ENCODE results near the gene BCL7A.

BCL7A gene

DNA sequence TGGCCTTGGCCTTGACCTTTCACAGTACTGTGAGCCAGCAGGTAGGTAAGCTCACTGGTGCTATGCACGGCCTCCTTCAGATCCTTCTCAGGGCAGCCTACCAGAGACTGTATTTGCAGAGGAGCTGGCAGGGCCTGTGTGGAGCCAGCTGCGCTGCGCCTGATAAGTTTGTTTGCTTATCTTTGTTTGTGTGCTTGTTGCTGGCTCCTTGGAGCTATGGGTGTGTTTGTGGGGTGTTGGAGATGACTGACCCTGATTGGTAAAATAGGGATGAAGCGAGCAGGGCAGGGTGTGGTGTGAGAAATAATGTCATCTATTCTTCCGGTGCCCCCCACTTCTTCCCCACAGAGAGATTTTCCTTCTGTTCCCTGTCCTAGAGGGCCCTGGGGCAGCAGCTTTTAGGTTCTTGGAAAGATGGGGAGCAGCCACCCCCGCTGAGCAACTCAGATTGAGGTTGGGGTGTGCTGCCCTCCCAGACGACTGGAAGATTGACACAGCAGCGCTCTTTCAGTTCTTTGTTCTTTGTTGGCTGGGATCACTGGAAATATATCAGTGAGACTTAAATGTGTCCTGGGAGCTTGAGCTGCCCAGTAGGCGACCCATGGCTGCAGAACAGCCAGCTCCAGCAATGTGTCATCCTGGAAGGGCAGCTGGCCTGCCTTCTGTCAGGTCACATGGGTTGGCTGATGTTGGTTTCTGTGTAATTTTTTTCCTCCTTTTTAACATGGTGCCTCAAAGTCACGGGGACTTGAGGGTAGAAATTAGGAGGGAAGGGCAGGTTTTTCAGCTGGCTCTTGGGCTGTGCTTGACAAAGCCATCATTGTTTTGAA, 76.5 kb downstream of the BCL7A start:
- H3K36me3 ChIP-seq (replicated peaks; ENCODE audit: insufficient read depth, low read length) = no peaks in the 10 kb centered on the region
- H3K27ac ChIP-seq (ENCODE audit: low read length) = no peak overlapping the region
- no peak overlapping the region for H2AFZ ChIP-seq (ENCODE audit: low read length)
- no peak overlapping the region for H3K9ac ChIP-seq (ENCODE audit: low read length)
- no peaks in the 10 kb centered on the region for H3K27me3 ChIP-seq (replicated peaks; ENCODE audit: insufficient read depth, low read length)
- H3K9me3 ChIP-seq (replicated peaks; ENCODE audit: insufficient read depth, low read length) = no peaks in the 10 kb centered on the region
- no peaks in the 10 kb centered on the region for H3F3A ChIP-seq (ENCODE audit: insufficient read depth, low read length)
- no peak for DNase-seq
- no peaks in the 10 kb centered on the region for H3K4me1 ChIP-seq (ENCODE audit: low read length)
- H4K20me1 ChIP-seq (ENCODE audit: insufficient read depth, low read length) = no peaks in the 10 kb centered on the region; the same call in 1 of the 2 replicates
- H3K79me2 ChIP-seq (ENCODE audit: low read length) = peaks cover 89% of the 10 kb centered on the region
- TF ChIP-seq EZH2phosphoT487 (IDR thresholded peaks at IDR 0.05; ENCODE audit: low read length) = no peak
- TF ChIP-seq EZH2 (optimal IDR thresholded peaks at IDR 0.05; ENCODE audit: low read depth, low read length) = no peak
- TF ChIP-seq, protein P1, sequence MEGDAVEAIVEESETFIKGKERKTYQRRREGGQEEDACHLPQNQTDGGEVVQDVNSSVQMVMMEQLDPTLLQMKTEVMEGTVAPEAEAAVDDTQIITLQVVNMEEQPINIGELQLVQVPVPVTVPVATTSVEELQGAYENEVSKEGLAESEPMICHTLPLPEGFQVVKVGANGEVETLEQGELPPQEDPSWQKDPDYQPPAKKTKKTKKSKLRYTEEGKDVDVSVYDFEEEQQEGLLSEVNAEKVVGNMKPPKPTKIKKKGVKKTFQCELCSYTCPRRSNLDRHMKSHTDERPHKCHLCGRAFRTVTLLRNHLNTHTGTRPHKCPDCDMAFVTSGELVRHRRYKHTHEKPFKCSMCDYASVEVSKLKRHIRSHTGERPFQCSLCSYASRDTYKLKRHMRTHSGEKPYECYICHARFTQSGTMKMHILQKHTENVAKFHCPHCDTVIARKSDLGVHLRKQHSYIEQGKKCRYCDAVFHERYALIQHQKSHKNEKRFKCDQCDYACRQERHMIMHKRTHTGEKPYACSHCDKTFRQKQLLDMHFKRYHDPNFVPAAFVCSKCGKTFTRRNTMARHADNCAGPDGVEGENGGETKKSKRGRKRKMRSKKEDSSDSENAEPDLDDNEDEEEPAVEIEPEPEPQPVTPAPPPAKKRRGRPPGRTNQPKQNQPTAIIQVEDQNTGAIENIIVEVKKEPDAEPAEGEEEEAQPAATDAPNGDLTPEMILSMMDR (IDR thresholded peaks at IDR 0.05; ENCODE audit: low read length) = no peak
- no peaks in the 10 kb centered on the region for H3K9me2 ChIP-seq (replicated peaks; ENCODE audit: insufficient read depth, low read length)
- no peak overlapping the region for H3K4me3 ChIP-seq (ENCODE audit: low read length)
- H3K4me2 ChIP-seq (ENCODE audit: low read depth, low read length) = no peak overlapping the region

DNA sequence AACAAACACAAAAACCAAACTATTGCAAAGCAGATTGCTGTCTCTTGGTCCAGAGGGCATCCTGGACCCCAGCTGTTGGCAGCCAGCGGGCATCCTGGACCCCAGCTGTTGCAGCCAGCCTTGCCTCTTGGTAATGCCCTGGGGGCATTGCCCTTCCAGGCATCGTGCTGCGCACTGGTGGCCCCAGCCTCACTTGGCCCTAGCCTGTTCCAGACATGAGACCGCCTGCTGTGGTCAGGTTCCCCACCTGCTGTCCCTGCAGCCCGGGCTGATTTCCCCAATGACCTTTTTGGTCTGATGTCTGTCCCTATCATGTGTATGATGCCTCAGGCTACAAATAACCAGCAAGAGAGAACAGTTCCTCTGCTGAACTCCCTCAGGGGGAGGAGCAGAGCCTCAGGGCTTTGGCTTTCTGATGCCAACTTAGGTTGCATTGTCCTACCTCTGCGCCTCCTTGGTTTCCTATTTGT, 77.6 kb downstream of the BCL7A start:
- DNase-seq = no peak
- Histone ChIP-seq H3K27me3 (replicated peaks; ENCODE audit: insufficient read depth, low read length) (no peaks in the 10 kb centered on the region), H3K9ac (ENCODE audit: low read length) (no peak overlapping the region), H3K79me2 (ENCODE audit: low read length) (peaks cover 85% of the 10 kb centered on the region), H2AFZ (ENCODE audit: low read length) (no peak overlapping the region), H3K27ac (ENCODE audit: low read length) (no peak overlapping the region), H4K20me1 (ENCODE audit: insufficient read depth, low read length) (no peaks in the 10 kb centered on the region; the same call in 1 of the 2 replicates), H3K9me2 (replicated peaks; ENCODE audit: insufficient read depth, low read length) (no peaks in the 10 kb centered on the region), H3K4me3 (ENCODE audit: low read length) (no peak overlapping the region), H3F3A (ENCODE audit: insufficient read depth, low read length) (no peaks in the 10 kb centered on the region), H3K4me2 (ENCODE audit: low read depth, low read length) (no peak overlapping the region), H3K4me1 (ENCODE audit: low read length) (no peaks in the 10 kb centered on the region), H3K9me3 (replicated peaks; ENCODE audit: insufficient read depth, low read length) (no peaks in the 10 kb centered on the region), H3K36me3 (replicated peaks; ENCODE audit: insufficient read depth, low read length) (no peaks in the 10 kb centered on the region)
- TF ChIP-seq, protein P1 (IDR thresholded peaks at IDR 0.05; ENCODE audit: low read length) = no peak
- TF ChIP-seq EZH2phosphoT487 (IDR thresholded peaks at IDR 0.05; ENCODE audit: low read length) = no peak
- no peak for TF ChIP-seq EZH2 (optimal IDR thresholded peaks at IDR 0.05; ENCODE audit: low read depth, low read length)

DNA sequence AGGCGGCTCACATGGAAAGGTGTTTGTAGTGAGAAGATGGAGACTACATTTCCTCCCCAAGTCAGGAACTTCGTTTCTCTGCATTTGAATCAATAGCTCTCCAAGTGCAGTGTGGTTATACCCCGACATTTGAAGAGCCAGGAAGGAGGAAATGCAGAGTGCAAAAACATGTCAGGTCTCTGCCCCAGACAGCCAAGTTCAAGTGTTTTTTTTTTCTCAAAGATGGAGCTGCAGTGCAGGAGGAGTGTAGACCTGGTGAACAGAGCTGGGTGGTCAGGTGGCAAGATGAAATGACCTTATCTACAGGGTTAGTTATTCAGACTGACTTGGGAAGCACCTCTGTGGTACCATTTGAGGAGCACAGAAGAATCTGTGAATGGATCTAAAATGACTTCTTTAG, 78.2 kb downstream of the BCL7A start:
- no peak overlapping the region for H3K27ac ChIP-seq (ENCODE audit: low read length)
- no peak for DNase-seq
- H2AFZ ChIP-seq (ENCODE audit: low read length) = no peak overlapping the region
- H3K36me3 ChIP-seq (replicated peaks; ENCODE audit: insufficient read depth, low read length) = no peaks in the 10 kb centered on the region
- no peak overlapping the region for H3K4me2 ChIP-seq (ENCODE audit: low read depth, low read length)
- peaks cover 84% of the 10 kb centered on the region for H3K79me2 ChIP-seq (ENCODE audit: low read length)
- H3F3A ChIP-seq (ENCODE audit: insufficient read depth, low read length) = no peaks in the 10 kb centered on the region
- no peaks in the 10 kb centered on the region; the same call in 1 of the 2 replicates for H4K20me1 ChIP-seq (ENCODE audit: insufficient read depth, low read length)
- no peak for TF ChIP-seq EZH2 (optimal IDR thresholded peaks at IDR 0.05; ENCODE audit: low read depth, low read length)
- TF ChIP-seq, protein P1 (IDR thresholded peaks at IDR 0.05; ENCODE audit: low read length) = no peak
- no peak for TF ChIP-seq EZH2phosphoT487 (IDR thresholded peaks at IDR 0.05; ENCODE audit: low read length)
- no peaks in the 10 kb centered on the region for H3K4me1 ChIP-seq (ENCODE audit: low read length)
- H3K27me3 ChIP-seq (replicated peaks; ENCODE audit: insufficient read depth, low read length) = no peaks in the 10 kb centered on the region
- H3K9me3 ChIP-seq (replicated peaks; ENCODE audit: insufficient read depth, low read length) = no peaks in the 10 kb centered on the region
- H3K9me2 ChIP-seq (replicated peaks; ENCODE audit: insufficient read depth, low read length) = no peaks in the 10 kb centered on the region
- no peak overlapping the region for H3K4me3 ChIP-seq (ENCODE audit: low read length)
- H3K9ac ChIP-seq (ENCODE audit: low read length) = no peak overlapping the region
